H9 (cell line): ENCODE data around the gene RAB27B. TPM values are rescaled to one million over a fixed set of nuclear protein-coding genes. Genes with fewer than 3 reads are reported as not detected.

Source experiments
- DNase-seq: peaks from one replicate; pipeline ENCODE4 v3.0.0-alpha.2; 2017
- H2AFZ ChIP-seq: one replicate; pipeline ENCODE4 v1.6.1; 2013; ENCODE audit warnings: mild to moderate bottlenecking, low read length, control low read depth, moderate library complexity
- H2AK5ac ChIP-seq: 2 replicates; pipeline ENCODE4 v1.6.1; 2013; ENCODE audit warnings: low read length, control low read depth, mixed read lengths; ENCODE audit not compliant: insufficient read length
- H2BK120ac ChIP-seq: one replicate; pipeline ENCODE4 v1.6.1; 2013; ENCODE audit warnings: low read depth, mild to moderate bottlenecking, low read length, control low read depth, inconsistent platforms; ENCODE audit not compliant: poor library complexity, severe bottlenecking
- H2BK12ac ChIP-seq: 2 replicates; pipeline ENCODE4 v1.6.1; 2013; ENCODE audit warnings: low read length, control low read depth, mixed read lengths, low read depth; ENCODE audit not compliant: insufficient read length
- H2BK15ac ChIP-seq: 2 replicates; pipeline ENCODE4 v1.6.1; 2013; ENCODE audit warnings: low read depth, low read length, control low read depth
- H2BK20ac ChIP-seq: one replicate; pipeline ENCODE4 v1.6.1; 2013; ENCODE audit warnings: low read depth, mild to moderate bottlenecking, low read length, control low read depth, inconsistent platforms; ENCODE audit not compliant: poor library complexity, severe bottlenecking
- H2BK5ac ChIP-seq: 2 replicates; pipeline ENCODE4 v1.6.1; 2013; ENCODE audit warnings: low read length, control low read depth, mixed read lengths; ENCODE audit not compliant: insufficient read length
- H3K14ac ChIP-seq: 2 replicates; pipeline ENCODE4 v1.6.1; 2013; ENCODE audit warnings: low read length, control low read depth; ENCODE audit not compliant: insufficient read depth
- H3K18ac ChIP-seq: 2 replicates; pipeline ENCODE4 v1.6.1; 2013; ENCODE audit warnings: low read depth, mild to moderate bottlenecking, mixed read lengths, low read length, control low read depth; ENCODE audit not compliant: insufficient read length
- H3K23ac ChIP-seq: 2 replicates; pipeline ENCODE4 v1.6.1; 2013; ENCODE audit warnings: low read length, control low read depth, mixed read lengths, low read depth; ENCODE audit not compliant: insufficient read length
- H3K23me2 ChIP-seq: 2 replicates; pipeline ENCODE4 v1.6.1; 2013; ENCODE audit warnings: low read depth, mild to moderate bottlenecking, mixed read lengths, low read length, control low read depth; ENCODE audit not compliant: insufficient read length, poor library complexity, severe bottlenecking
- H3K27ac ChIP-seq: 2 replicates; pipeline ENCODE4 v1.5.1; 2013; ENCODE audit warnings: low read length, control low read depth, mixed read lengths, low read depth; ENCODE audit not compliant: insufficient read length
- H3K27me3 ChIP-seq: 2 replicates; pipeline ENCODE4 v1.6.1; 2013; ENCODE audit warnings: low read length, control low read depth, inconsistent platforms; ENCODE audit not compliant: insufficient read depth
- H3K4ac ChIP-seq: 2 replicates; pipeline ENCODE4 v1.6.1; 2013; ENCODE audit warnings: low read depth, mild to moderate bottlenecking, control low read depth, inconsistent platforms, low read length, moderate library complexity
- H3K4me1 ChIP-seq: 2 replicates; pipeline ENCODE4 v1.6.1; 2013; ENCODE audit warnings: low read length, control low read depth, inconsistent platforms; ENCODE audit not compliant: insufficient read depth
- H3K4me2 ChIP-seq: 2 replicates; pipeline ENCODE4 v1.6.1; 2013; ENCODE audit warnings: low read length, control low read depth, mixed read lengths; ENCODE audit not compliant: insufficient read length, insufficient read depth
- H3K56ac ChIP-seq: 2 replicates; pipeline ENCODE4 v1.6.1; 2013; ENCODE audit warnings: low read depth, mild to moderate bottlenecking, mixed read lengths, low read length, control low read depth; ENCODE audit not compliant: insufficient read length
- H3K79me1 ChIP-seq: 2 replicates; pipeline ENCODE4 v1.6.1; 2013; ENCODE audit warnings: low read depth, mild to moderate bottlenecking, moderate library complexity, low read length, control low read depth, inconsistent platforms; ENCODE audit not compliant: insufficient read depth, poor library complexity, severe bottlenecking
- H3K79me2 ChIP-seq: 2 replicates; pipeline ENCODE4 v1.6.1; 2013; ENCODE audit warnings: low read length, control low read depth, inconsistent platforms; ENCODE audit not compliant: insufficient read depth
- H3K9ac ChIP-seq: 2 replicates; pipeline ENCODE4 v1.6.1; 2013; ENCODE audit warnings: low read length, control low read depth, mixed read lengths; ENCODE audit not compliant: insufficient read length; ENCODE audit errors: extremely low read depth
- H3K9me3 ChIP-seq: one replicate; pipeline ENCODE4 v1.6.1; 2013; ENCODE audit warnings: low read depth, low read length, inconsistent platforms; ENCODE audit not compliant: control insufficient read depth
- H3T11ph ChIP-seq: one replicate; pipeline ENCODE4 v1.6.1; 2013; ENCODE audit warnings: mild to moderate bottlenecking, low read length, control low read depth, inconsistent platforms
- H4K20me1 ChIP-seq: one replicate; pipeline ENCODE4 v1.6.1; 2013; ENCODE audit not compliant: control insufficient read depth, insufficient read length, insufficient read depth
- H4K5ac ChIP-seq: 2 replicates; pipeline ENCODE4 v1.6.1; 2013; ENCODE audit warnings: low read depth, mild to moderate bottlenecking, mixed read lengths, low read length, control low read depth; ENCODE audit not compliant: insufficient read length
- H4K8ac ChIP-seq: replicated peaks from 2 replicates; pipeline ENCODE4 v1.6.1; 2013; ENCODE audit warnings: low read length, control low read depth, mixed read lengths, low read depth; ENCODE audit not compliant: insufficient read length
- H4K91ac ChIP-seq: 2 replicates; pipeline ENCODE4 v1.6.1; 2013; ENCODE audit warnings: low read depth, mild to moderate bottlenecking, moderate library complexity, mixed read lengths, low read length, control low read depth; ENCODE audit not compliant: insufficient read length
- H3K27ac Mint-ChIP-seq, 3 experiments: 2 replicates in 2 of 3; 3 replicates in 1 of 3; pipeline ENCODE4 v1.8.0; 2020 to 2021; ENCODE audit warnings: mixed read lengths in 3 of 3, mild to moderate bottlenecking in 1 of 3, moderate library complexity in 1 of 3
- H3K27me3 Mint-ChIP-seq: 2 replicates; pipeline ENCODE4 v1.8.0; 2021; ENCODE audit warnings: low read depth, mild to moderate bottlenecking, moderate library complexity, mixed read lengths
- H3K36me3 Mint-ChIP-seq, 3 experiments: 2 replicates in 2 of 3; 3 replicates in 1 of 3; pipeline ENCODE4 v1.8.0; 2020 to 2021; ENCODE audit warnings: low read depth in 3 of 3, mixed read lengths in 3 of 3; ENCODE audit not compliant: insufficient read depth in 1 of 3
- H3K4me1 Mint-ChIP-seq, 2 experiments: 2 replicates each; pipeline ENCODE4 v1.8.0; 2020; ENCODE audit warnings: mixed read lengths in 2 of 2
- H3K4me3 Mint-ChIP-seq, 2 experiments: 2 replicates in 1 of 2; 3 replicates in 1 of 2; pipeline ENCODE4 v1.8.0; 2020 to 2021; ENCODE audit warnings: mild to moderate bottlenecking in 2 of 2, mixed read lengths in 2 of 2, moderate library complexity in 1 of 2
- H3K9me3 Mint-ChIP-seq, 2 experiments: 2 replicates in 1 of 2; 3 replicates in 1 of 2; pipeline ENCODE4 v1.8.0; 2020; ENCODE audit warnings: mild to moderate bottlenecking in 2 of 2, mixed read lengths in 2 of 2, moderate library complexity in 1 of 2
- WGBS: extraction: QIAGEN DNeasy Blood & Tissue Kit; methylation state at CpG from one replicate; pipeline ENCODE4 v1.1.7; 2013; ENCODE audit warnings: missing lambda C conversion rate, low lambda C conversion rate, mixed read lengths; ENCODE audit not compliant: insufficient read length; ENCODE audit errors: extremely low coverage; 5-methylcytosine and 5-hydroxymethylcytosine counted together
- total RNA-seq: library from RNA; stranded (reverse); gene quantifications from 2 replicates; pipeline ENCODE4 v1.2.1, GENCODE V29; 2021
- TF ChIP-seq, protein P1 (sequence below): fragments of 200-600 bp; sonication (generic); conservative IDR thresholded peaks from 3 replicates; pipeline ENCODE4 v1.8.0; 2021; ENCODE audit warnings: antibody characterized with exemption, mild to moderate bottlenecking

Gene RAB27B
- total RNA-seq, 1 experiment from 2014 or later = 0.15 TPM

DNA sequence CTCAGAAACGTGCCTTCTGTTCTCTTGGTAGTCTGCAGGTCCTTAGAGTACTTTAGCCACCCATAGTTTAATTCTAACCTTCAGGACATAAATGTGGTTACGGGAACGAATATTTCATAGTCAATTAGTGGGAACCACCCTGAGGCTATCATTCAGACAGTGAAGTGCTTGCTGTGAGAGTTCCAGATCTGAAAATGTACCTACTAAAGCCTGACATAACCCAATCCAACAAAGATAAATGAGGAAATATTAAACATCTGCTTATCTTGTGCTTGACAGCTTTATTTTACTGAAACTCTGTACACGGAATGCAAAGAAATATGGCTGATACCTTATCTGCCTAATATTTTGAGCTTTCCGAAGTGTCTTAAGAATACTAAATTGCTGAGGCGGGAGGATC, 43.0 kb downstream of the RAB27B start:
- no peak overlapping the region for H3K4me2 ChIP-seq
- H2BK20ac ChIP-seq = no peak overlapping the region
- H2BK5ac ChIP-seq = no peak overlapping the region
- H3K79me1 ChIP-seq = no peaks in the 10 kb centered on the region
- no peak overlapping the region for H2BK120ac ChIP-seq
- H3K4me3 Mint-ChIP-seq = no peak overlapping the region
- H3K9me3 Mint-ChIP-seq = peaks cover 0 to 4% of the 10 kb centered on the region in 2 experiments; a peak in 1 of 5 replicates
- TF ChIP-seq, protein P1, sequence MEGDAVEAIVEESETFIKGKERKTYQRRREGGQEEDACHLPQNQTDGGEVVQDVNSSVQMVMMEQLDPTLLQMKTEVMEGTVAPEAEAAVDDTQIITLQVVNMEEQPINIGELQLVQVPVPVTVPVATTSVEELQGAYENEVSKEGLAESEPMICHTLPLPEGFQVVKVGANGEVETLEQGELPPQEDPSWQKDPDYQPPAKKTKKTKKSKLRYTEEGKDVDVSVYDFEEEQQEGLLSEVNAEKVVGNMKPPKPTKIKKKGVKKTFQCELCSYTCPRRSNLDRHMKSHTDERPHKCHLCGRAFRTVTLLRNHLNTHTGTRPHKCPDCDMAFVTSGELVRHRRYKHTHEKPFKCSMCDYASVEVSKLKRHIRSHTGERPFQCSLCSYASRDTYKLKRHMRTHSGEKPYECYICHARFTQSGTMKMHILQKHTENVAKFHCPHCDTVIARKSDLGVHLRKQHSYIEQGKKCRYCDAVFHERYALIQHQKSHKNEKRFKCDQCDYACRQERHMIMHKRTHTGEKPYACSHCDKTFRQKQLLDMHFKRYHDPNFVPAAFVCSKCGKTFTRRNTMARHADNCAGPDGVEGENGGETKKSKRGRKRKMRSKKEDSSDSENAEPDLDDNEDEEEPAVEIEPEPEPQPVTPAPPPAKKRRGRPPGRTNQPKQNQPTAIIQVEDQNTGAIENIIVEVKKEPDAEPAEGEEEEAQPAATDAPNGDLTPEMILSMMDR = no peak
- no peaks in the 10 kb centered on the region for H3K9me3 ChIP-seq
- no peaks in the 10 kb centered on the region for H3K23me2 ChIP-seq
- no peaks in the 10 kb centered on the region for H3K27me3 Mint-ChIP-seq
- H2BK15ac ChIP-seq = no peak overlapping the region
- H4K5ac ChIP-seq = no peak overlapping the region
- no peaks in the 10 kb centered on the region for H3K79me2 ChIP-seq
- no CpG with 5 or more reads among the region's 6 CpGs for WGBS
- H2AK5ac ChIP-seq = no peak overlapping the region
- no peak overlapping the region for H2BK12ac ChIP-seq
- no peaks in the 10 kb centered on the region for H3K36me3 Mint-ChIP-seq
- H4K91ac ChIP-seq = no peak overlapping the region
- no peak overlapping the region for H3K18ac ChIP-seq
- H3K4me1 ChIP-seq = no peaks in the 10 kb centered on the region
- H3K23ac ChIP-seq = no peak overlapping the region
- no peak overlapping the region for H3K56ac ChIP-seq
- no peak overlapping the region for H3K4ac ChIP-seq
- no peak overlapping the region for H3K27ac ChIP-seq
- H3K9ac ChIP-seq = no peak overlapping the region
- H3K27ac Mint-ChIP-seq = no peak overlapping the region
- DNase-seq = no peak
- no peak overlapping the region for H2AFZ ChIP-seq
- no peaks in the 10 kb centered on the region for H4K20me1 ChIP-seq
- H4K8ac ChIP-seq = no peak overlapping the region
- H3K4me1 Mint-ChIP-seq = no peaks in the 10 kb centered on the region
- H3K27me3 ChIP-seq = no peaks in the 10 kb centered on the region
- H3K14ac ChIP-seq = no peak overlapping the region
- no peak overlapping the region for H3T11ph ChIP-seq
